GM12874 (cell line): Measurements from ENCODE around the gene OSBPL2.

Experiments
- TF ChIP-seq, protein P1 (sequence below): IDR thresholded peaks from 2 replicates; pipeline ENCODE4 v1.5.1; 2011; ENCODE audit warnings: low read depth, mild to moderate bottlenecking, control low read depth, low read length, moderate library complexity; ENCODE audit not compliant: insufficient read depth

Gene OSBPL2

DNA sequence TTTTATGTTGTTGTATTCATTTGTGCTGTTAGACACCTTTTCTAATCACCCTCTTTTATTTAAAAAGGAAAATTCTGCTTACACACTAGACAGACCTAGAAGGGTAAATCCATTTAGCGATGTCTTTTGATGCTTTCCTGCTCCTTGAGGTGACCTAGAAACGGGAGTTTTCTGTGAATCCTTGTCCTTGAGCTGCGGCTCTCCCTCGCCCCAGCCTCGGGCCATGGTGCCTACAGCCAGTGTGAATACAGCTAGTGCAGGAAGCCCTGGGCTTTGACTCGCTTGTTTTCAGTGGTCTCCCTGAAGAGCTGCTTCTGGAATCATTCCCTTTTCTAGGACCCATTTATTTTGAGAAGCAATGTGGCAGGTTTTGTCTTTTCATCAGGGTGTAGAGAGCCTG lies 46.8 kb downstream of the OSBPL2 start:
- TF ChIP-seq, protein P1, sequence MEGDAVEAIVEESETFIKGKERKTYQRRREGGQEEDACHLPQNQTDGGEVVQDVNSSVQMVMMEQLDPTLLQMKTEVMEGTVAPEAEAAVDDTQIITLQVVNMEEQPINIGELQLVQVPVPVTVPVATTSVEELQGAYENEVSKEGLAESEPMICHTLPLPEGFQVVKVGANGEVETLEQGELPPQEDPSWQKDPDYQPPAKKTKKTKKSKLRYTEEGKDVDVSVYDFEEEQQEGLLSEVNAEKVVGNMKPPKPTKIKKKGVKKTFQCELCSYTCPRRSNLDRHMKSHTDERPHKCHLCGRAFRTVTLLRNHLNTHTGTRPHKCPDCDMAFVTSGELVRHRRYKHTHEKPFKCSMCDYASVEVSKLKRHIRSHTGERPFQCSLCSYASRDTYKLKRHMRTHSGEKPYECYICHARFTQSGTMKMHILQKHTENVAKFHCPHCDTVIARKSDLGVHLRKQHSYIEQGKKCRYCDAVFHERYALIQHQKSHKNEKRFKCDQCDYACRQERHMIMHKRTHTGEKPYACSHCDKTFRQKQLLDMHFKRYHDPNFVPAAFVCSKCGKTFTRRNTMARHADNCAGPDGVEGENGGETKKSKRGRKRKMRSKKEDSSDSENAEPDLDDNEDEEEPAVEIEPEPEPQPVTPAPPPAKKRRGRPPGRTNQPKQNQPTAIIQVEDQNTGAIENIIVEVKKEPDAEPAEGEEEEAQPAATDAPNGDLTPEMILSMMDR: no peak

DNA sequence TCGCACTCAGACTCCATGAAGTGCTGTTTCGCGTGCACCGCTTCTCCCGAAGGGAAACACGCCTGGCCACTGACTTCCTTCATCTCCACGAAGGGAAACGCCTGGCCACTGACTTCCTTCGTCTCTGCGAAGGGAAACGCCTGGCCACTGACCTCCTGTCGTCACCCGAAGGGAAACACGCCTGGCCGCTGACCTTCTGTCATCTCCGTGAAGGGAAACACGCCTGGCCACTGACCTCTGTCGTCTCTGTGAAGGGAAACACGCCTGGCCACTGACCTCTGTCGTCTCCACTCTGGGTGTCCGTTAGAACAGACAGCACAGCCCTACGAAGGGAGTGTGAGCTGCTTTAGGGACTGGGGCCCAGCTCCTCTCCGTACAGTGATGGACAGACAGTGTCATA lies 47.4 kb downstream of the OSBPL2 start:
- TF ChIP-seq, protein P1: no peak

DNA sequence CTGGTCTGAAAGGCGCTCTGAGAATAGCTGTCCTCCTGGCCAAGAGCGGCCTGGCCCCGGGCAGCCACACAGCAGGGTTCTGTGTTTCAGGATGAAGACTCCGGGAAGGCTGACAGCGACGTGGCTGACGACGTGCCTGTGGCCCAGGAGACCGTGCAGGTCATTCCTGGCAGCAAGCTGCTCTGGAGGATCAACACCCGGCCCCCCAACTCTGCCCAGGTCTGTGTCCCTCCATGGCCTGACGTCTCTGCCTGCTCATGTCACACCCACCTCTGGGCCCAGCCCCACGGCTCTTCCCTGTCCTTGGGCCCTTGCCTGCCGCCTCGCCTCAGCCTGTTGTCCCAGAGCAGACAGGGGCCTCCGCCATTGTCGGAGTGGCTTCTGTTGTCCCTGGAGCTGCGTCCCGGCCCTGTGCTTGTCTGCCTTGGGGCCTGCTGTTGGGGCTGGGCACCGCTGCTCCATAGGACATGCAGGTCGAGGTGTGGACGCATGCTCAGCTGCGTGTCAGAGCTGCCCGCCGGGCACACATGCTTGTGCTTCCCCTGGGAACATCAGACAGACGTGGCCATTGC lies 48.3 kb downstream of the OSBPL2 start:
- TF ChIP-seq, protein P1: no peak

DNA sequence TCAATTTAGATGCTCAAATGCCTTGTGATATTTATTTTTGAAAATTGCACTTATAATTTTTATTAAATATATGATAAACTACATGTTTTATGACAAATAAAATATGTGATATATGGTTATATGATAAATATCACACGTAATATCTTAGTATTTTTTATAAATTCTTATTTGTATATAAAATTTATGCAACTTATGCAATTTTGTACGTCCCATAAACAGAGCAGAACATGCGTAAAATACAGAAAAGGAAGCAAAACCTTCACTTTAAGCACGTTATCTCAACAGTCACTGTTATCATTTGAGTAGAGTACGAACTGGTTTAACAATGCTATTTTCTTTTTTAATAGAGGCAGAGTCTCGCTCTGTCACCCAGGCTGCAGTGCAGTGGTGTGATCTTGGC lies 48.8 kb downstream of the OSBPL2 start:
- TF ChIP-seq, protein P1: no peak

DNA sequence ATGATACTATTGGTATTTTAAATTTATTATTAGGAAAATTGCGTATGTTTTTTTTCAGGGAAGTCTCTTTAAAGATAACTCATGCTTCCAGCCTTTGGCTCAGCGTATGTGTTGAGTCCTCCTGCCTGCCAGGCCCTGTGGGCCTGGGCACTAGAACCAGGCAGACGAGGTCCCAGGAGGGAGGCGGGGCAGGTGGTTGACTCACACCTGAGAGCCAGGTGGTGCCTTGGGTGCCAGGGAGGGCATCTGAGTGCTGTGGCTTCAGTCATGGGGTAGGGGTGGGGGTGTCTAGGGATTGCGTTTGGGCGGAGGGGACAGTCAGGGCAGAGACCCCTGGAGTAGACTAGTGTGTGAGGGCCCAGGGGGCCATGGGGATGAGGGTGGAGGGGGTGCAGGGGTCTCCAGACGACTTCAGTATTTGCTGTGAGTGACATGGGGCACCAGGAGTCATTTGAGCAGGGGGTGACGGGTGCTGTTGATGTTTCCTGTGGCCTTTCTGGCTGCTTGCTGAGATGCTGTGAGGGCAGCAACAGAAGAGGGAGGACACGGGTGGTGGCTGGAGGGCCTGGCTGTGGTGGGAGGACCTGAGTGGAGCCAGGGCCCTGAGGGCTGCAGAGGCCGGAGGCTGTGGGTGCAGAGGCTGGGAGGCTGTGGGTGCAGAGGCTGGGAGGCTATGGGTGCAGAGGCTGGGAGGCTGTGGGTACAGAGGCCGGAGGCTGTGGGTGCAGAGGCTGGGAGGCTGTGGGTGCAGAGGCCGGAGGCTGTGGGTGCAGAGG lies 49.6 kb downstream of the OSBPL2 start:
- TF ChIP-seq, protein P1: no peak

DNA sequence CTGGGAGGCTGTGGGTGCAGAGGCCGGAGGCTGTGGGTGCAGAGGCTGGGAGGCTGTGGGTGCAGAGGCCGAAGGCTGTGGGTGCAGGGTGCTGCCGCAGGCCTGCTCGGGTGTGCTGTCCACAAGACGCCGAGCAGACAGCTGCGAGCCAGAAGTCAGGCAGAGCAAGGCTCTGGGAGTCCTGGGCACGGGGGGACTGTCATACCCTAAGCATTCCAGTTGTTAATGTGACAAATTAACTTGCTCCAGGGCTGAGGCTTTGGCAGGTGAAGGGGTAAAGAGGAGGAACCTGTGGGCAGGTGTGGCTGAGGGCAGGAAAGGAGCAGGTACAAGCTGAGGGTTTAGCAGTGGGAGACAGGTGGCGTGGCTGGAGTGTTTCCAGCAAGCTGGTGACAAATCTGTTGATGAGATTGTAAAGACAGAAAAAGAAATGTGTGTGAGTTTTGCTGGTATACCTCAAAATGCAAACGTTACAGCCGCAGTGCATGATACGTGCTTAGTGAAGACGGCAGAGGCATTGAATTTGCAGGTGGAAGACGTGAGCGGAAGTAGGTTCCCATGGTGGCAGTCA lies 50.3 kb downstream of the OSBPL2 start:
- TF ChIP-seq, protein P1: no peak

DNA sequence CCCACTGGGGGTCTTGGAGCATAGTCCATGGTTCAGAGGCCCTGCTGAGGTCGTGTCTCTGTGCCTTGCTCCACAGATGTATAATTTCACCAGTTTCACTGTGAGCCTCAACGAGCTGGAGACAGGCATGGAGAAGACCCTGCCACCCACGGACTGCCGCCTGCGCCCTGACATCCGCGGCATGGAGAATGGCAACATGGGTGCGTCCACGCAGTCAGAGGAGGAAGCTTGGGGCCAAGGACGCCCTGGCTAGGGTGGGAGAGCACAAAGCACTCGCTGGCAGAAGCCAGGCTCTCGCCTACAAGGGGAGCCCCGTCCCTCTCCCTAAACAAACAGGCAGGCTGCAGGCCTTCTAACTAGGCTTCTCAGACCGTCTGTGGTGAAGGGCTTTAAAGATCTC lies 50.8 kb downstream of the OSBPL2 start:
- TF ChIP-seq, protein P1: no peak
